ENCODE data around the gene ATP6V1C2. TPM values are rescaled to one million over a fixed set of nuclear protein-coding genes. Genes with fewer than 3 reads are reported as not detected.
A peak's percentile ranks its signal among the peaks of the same experiment; 100 is the strongest.
"Not testable (repeated sequence)": the region's sequence is repeated elsewhere in the genome, so short reads cannot be mapped to it uniquely, and the experiment has no call there.

The ATP6V1C2 gene
- total RNA-seq, 1 donor from 2014 or later, result 0.26 TPM

DNA sequence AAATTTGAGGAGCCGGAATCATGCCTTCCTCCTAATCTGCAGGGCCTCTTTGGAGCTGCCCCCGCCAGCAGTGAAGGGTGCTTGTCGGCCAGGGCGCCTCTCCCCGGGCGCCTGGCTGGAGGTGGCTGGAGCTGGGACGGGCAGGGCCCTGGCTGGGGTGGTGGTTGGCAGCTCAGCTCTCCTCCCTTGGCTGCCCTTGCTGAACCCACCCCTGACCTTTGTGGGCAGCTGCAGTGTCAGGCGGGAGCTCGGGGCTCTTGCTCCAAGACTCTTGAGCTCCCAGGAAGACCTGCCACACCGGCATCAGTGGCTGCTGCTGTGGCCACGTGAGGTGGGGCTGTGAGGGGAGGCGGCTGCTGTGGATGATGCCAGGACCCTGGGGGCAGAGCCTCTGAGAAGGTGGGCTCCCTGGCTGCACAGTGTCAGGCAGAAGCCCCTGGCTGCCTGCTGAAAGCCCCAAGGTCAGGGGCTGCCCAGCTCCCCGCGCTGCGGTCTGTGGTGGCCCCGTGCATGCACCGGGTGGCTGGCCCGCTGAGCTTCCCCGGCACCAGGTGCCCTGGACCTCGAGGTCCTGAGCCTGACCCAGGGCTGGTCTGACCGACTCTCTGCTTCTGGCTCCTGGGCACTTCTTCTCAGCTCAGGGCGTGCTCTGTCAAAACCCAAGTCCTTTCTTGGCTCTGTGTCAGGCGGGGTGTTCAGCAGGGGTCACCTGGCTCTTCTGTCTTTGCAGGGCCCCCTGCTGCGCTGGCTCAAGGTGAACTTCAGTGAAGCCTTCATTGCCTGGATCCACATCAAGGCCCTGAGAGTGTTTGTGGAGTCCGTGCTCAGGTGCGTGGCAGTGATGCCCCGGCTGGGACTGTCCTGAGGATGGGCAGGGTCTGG, 56.7 kb downstream of the ATP6V1C2 start:
- no peak for FAIRE-seq
- H3K27me3 ChIP-seq (ENCODE audit: control insufficient read depth, insufficient read depth, low read length), result no peaks in the 10 kb centered on the region
- no peak for DNase-seq (ENCODE audit: low read depth)
- TF ChIP-seq, protein P1, sequence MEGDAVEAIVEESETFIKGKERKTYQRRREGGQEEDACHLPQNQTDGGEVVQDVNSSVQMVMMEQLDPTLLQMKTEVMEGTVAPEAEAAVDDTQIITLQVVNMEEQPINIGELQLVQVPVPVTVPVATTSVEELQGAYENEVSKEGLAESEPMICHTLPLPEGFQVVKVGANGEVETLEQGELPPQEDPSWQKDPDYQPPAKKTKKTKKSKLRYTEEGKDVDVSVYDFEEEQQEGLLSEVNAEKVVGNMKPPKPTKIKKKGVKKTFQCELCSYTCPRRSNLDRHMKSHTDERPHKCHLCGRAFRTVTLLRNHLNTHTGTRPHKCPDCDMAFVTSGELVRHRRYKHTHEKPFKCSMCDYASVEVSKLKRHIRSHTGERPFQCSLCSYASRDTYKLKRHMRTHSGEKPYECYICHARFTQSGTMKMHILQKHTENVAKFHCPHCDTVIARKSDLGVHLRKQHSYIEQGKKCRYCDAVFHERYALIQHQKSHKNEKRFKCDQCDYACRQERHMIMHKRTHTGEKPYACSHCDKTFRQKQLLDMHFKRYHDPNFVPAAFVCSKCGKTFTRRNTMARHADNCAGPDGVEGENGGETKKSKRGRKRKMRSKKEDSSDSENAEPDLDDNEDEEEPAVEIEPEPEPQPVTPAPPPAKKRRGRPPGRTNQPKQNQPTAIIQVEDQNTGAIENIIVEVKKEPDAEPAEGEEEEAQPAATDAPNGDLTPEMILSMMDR (IDR thresholded peaks at IDR 0.05; ENCODE audit: insufficient read depth, low read length, severe bottlenecking), result no peak
- no peak overlapping the region for H3K4me3 ChIP-seq (ENCODE audit: low read depth, low read length)
- H3K36me3 ChIP-seq (ENCODE audit: control insufficient read depth, insufficient read depth, low read length), result peaks cover 18% of the 10 kb centered on the region

DNA sequence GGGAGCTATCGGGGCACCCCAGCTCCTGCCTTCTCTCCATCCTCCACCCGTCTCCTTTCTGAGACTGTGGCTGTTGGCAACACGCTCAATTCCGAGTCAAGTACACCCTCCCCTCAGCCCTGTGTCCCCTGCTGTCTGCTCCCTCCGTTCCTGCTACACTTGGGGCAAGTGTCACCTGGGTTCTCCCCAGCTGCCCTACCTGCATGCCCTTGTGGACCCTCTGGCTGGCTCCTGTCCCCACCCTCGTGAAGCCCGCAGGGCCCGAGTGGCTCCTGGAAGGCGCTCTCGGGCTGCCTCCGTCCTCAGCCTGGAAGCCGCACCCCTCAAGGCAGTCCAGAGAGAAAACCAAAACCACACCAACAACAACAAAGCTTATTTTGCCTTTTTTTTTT, 57.3 kb downstream of the ATP6V1C2 start:
- FAIRE-seq (no peak), DNase-seq (ENCODE audit: low read depth) (no peak)
- H3K4me3 ChIP-seq (ENCODE audit: low read depth, low read length), result no peak overlapping the region
- no peaks in the 10 kb centered on the region for H3K27me3 ChIP-seq (ENCODE audit: control insufficient read depth, insufficient read depth, low read length)
- TF ChIP-seq, protein P1 (IDR thresholded peaks at IDR 0.05; ENCODE audit: insufficient read depth, low read length, severe bottlenecking), result no peak
- H3K36me3 ChIP-seq (ENCODE audit: control insufficient read depth, insufficient read depth, low read length), result peaks cover 18% of the 10 kb centered on the region

DNA sequence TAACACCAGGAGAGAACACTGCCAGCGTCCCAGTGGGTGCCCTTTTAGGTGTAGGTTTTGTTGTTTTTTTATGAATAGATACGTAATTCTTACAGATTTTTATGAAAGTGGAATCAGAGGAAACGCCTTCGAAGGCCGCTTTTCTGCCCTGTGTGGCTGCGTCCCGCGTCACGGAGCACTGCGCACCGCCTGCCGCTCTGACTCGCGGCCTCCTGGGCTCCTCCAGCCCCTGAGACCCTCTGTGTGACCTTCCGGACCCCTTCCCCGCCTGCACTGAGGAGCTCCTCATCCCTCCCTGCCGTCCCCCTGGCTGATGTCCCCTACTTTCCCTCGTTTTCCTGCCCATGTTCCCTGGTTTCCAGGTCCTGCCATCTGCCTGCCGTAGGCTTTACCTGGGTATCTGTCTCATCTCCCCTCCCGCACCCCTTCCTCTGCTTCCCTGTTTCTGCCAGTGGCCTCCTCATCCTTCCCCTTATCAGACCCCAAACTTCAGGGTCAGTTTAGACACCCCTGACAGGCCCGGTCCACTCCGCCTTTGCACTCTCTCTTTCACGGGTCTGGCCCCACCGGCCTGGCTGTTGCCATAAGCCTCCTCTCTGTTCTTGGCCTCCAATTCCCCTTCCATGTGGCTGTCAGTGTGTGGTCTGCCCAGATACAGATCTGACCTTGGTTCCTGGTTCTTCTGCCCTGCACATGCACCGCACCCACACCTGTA, 58.5 kb downstream of the ATP6V1C2 start:
- FAIRE-seq (no peak), DNase-seq (ENCODE audit: low read depth) (no peak)
- H3K4me3 ChIP-seq (ENCODE audit: low read depth, low read length), result no peak overlapping the region
- H3K36me3 ChIP-seq (ENCODE audit: control insufficient read depth, insufficient read depth, low read length), result peaks cover 22% of the 10 kb centered on the region
- TF ChIP-seq, protein P1 (IDR thresholded peaks at IDR 0.05; ENCODE audit: insufficient read depth, low read length, severe bottlenecking), result no peak
- no peaks in the 10 kb centered on the region for H3K27me3 ChIP-seq (ENCODE audit: control insufficient read depth, insufficient read depth, low read length)

DNA sequence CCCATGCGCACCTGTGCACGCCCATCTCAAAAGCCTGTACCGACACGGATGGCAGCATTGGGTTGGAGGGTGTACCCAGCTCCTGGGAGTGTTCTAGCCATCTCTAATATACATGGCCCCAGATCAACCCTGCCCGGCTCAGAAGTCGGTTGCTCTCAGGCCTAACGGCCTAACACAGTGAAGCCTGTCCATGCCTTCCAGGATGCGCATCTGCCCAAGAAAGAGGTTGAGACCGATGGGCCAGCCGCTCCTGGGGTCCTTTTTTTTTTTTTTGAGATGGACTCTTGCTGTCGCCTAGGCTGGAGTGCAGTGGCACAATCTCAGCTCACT, 59.0 kb downstream of the ATP6V1C2 start:
- Histone ChIP-seq H3K27me3 (ENCODE audit: control insufficient read depth, insufficient read depth, low read length) (no peaks in the 10 kb centered on the region), H3K36me3 (ENCODE audit: control insufficient read depth, insufficient read depth, low read length) (peaks cover 22% of the 10 kb centered on the region), H3K4me3 (ENCODE audit: low read depth, low read length) (no peak overlapping the region)
- DNase-seq (ENCODE audit: low read depth) (no peak), FAIRE-seq (no peak)
- TF ChIP-seq, protein P1 (IDR thresholded peaks at IDR 0.05; ENCODE audit: insufficient read depth, low read length, severe bottlenecking), result no peak

DNA sequence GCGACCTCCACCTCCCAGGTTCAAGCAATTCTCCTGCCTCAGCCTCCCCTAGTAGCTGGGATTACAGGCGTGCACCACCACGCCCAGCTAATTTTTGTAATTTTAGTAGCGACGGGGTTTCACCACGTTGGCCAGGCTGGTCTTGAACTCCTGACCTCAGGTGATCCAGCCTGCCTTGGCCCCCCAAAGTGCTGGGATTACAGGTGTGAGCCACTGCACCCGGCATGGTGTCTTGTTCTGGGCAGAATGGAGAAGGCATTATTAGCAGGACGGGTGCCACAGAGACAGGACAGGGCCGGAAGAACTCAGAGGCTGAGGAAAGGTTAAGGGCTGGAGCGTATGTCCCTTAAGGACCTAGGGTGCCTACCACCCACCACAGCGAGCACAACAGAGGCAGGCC, 59.4 kb downstream of the ATP6V1C2 start:
- H3K4me3 ChIP-seq (ENCODE audit: low read depth, low read length); H3K27me3 ChIP-seq (ENCODE audit: control insufficient read depth, insufficient read depth, low read length); FAIRE-seq; DNase-seq (ENCODE audit: low read depth): not testable (repeated sequence)
- peaks cover 22% of the 10 kb centered on the region for H3K36me3 ChIP-seq (ENCODE audit: control insufficient read depth, insufficient read depth, low read length)

DNA sequence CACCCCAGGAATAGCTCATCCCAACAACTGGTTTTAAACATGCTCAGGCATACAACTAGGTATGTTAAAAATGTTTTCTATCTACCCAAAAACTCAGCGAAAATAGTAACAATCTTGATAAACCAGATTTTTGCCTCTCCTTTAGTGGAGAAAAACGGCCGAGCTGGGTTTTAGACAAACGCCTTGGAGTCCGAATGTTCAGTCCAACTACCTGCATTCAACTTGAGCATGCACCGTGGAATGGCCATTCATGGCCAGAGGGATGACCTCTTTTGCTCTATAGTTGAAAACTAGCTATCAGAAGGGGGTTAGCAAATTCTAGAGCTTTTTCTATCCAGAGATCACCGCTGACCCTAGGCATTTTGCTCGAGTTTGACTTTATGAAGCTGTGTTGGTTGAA, 60.3 kb downstream of the ATP6V1C2 start:
- TF ChIP-seq, protein P1 (IDR thresholded peaks at IDR 0.05; ENCODE audit: insufficient read depth, low read length, severe bottlenecking), result no peak
- H3K27me3 ChIP-seq (ENCODE audit: control insufficient read depth, insufficient read depth, low read length), result no peaks in the 10 kb centered on the region
- peaks cover 29% of the 10 kb centered on the region for H3K36me3 ChIP-seq (ENCODE audit: control insufficient read depth, insufficient read depth, low read length)
- H3K4me3 ChIP-seq (ENCODE audit: low read depth, low read length), result no peak overlapping the region
- DNase-seq (ENCODE audit: low read depth) (no peak), FAIRE-seq (peak; percentile 28)

Measured in bronchial epithelial cell (primary cell).